Activated CD8-positive, alpha-beta T cell treated with anti-CD3 and anti-CD28 coated beads, Interleukin-2, amount 10 ng/mL, durations not matched to agents 7 days and 5 days (primary cell): ENCODE data around the gene TEPSIN. TPM values are rescaled to one million over a fixed set of nuclear protein-coding genes. Genes with fewer than 3 reads are reported as not detected.

Experiments used
- ATAC-seq: fragments of 150-1000 bp; cut with Tn5 transposase; one replicate; pipeline ENCODE4 v1.10.0; 2021; ENCODE audit warnings: moderate library complexity
- CTCF ChIA-PET: fragments of 350-600 bp; sonication (Branson Sonifier 250); formaldehyde crosslinking; loops from one replicate; lab custom pipeline; 2021; ENCODE audit warnings: antibody characterized with exemption; lab: Charles Lee
- POLR2A ChIA-PET: fragments of 350-600 bp; sonication (Branson Sonifier 250); formaldehyde crosslinking; loops from one replicate; lab custom pipeline; 2021; ENCODE audit warnings: antibody characterized with exemption; lab: Charles Lee
- DNase-seq: peaks from one replicate; pipeline ENCODE4 v3.0.0-alpha.2; 2020
- H3K27ac Mint-ChIP-seq: one replicate; pipeline ENCODE4 v1.8.0; 2021; ENCODE audit warnings: mild to moderate bottlenecking, mixed read lengths
- H3K27me3 Mint-ChIP-seq: one replicate; pipeline ENCODE4 v1.8.0; 2021; ENCODE audit warnings: low read depth, mixed read lengths
- H3K36me3 Mint-ChIP-seq: one replicate; pipeline ENCODE4 v1.8.0; 2021; ENCODE audit warnings: low read depth, mixed read lengths
- H3K4me1 Mint-ChIP-seq: one replicate; pipeline ENCODE4 v1.8.0; 2021; ENCODE audit warnings: low read depth, mixed read lengths
- H3K4me3 Mint-ChIP-seq: one replicate; pipeline ENCODE4 v1.8.0; 2021; ENCODE audit warnings: mild to moderate bottlenecking, mixed read lengths
- H3K9me3 Mint-ChIP-seq: one replicate; pipeline ENCODE4 v1.8.0; 2022; ENCODE audit warnings: mixed read lengths; ENCODE audit not compliant: insufficient read depth
- total RNA-seq, 2 experiments: library from RNA; stranded (reverse); gene quantifications; one replicate each; pipeline ENCODE4 v1.2.3, GENCODE V29; 2021

The TEPSIN gene
- total RNA-seq, 2 experiments from 2014 or later, result 43.8 to 52.7 TPM

- ATAC-seq (no peak), DNase-seq (no peak)
- ChIA-PET POLR2A (no interaction called here), CTCF (no interaction called here)
- Mint-ChIP-seq H3K27ac (no peak overlapping the region), H3K36me3 (no peaks in the 10 kb centered on the region), H3K9me3 (no peaks in the 10 kb centered on the region), H3K4me1 (no peaks in the 10 kb centered on the region), H3K27me3 (no peaks in the 10 kb centered on the region), H3K4me3 (no peak overlapping the region)
These were observed 39.4 kb downstream of the TEPSIN start for GRCh38 chr17:81199482-81199830.

- Mint-ChIP-seq H3K4me1 (no peaks in the 10 kb centered on the region), H3K27ac (no peak overlapping the region), H3K27me3 (no peaks in the 10 kb centered on the region), H3K36me3 (no peaks in the 10 kb centered on the region), H3K4me3 (no peak overlapping the region), H3K9me3 (no peaks in the 10 kb centered on the region)
- POLR2A ChIA-PET, result no interaction called here
- DNase-seq, result no peak
- CTCF ChIA-PET, result no interaction called here
- no peak for ATAC-seq
These were observed 39.9 kb downstream of the TEPSIN start for GRCh38 chr17:81198826-81199481.

DNA sequence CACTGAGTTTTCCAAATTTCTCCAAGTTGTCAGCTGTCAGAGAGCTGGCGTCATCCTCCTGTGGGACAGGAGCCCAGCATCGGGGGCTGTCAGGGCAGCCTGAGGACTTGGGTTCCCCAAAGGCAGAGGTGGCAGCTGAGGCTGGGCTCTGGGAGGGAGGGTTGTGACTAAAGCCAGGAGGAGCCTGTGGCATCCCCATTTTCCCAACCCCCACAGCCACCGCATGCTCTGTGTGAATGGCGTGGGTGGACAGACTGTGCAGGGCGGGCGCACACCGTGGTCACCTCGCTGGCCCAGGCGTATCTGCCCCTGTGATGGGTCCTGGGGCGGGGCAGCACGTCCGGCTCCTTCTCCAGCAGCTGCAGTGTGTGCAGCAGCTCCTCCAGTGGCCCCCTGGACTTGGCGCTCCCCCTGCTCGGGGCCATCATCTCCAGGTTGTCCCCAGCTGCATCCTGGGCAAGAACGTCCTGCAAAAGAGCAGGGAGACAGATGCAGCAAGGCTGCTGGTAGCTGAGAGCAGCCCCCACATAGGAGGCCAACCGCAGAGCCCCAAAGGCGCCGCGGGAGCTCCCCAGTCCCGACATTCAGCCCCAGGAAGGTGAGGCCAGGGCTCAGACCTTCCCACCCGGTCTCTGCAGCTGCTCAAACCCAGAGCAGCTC is 40.9 kb downstream of the TEPSIN start:
- Mint-ChIP-seq H3K36me3 (no peaks in the 10 kb centered on the region), H3K9me3 (no peaks in the 10 kb centered on the region), H3K27me3 (no peaks in the 10 kb centered on the region), H3K27ac (no peak overlapping the region), H3K4me3 (no peak overlapping the region), H3K4me1 (no peaks in the 10 kb centered on the region)
- no peak for DNase-seq
- ATAC-seq, result no peak
- POLR2A ChIA-PET, result no interaction called here
- CTCF ChIA-PET, result no interaction called here

DNA sequence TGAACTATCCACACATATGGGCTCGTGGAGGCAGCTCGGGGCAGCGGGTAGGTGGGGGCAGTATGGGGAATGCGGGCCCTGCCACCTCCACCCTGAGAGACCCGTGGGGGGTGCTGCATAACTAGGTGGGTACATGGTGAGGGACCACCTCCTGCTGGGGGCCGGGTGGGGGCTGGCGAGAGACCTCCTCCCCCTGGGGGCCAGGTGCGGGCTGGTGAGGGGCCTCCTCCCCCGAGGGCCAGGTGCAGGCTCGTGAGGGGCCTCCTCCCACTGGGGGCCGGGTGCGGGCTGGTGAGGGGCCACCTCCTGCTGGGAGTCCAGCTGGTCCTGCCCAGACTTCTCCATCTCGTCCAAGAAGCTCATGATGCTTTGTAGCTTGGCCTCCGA is 41.5 kb downstream of the TEPSIN start:
- ChIA-PET CTCF (no interaction called here), POLR2A (no interaction called here)
- Mint-ChIP-seq H3K4me3 (no peak overlapping the region), H3K27me3 (no peaks in the 10 kb centered on the region), H3K9me3 (no peaks in the 10 kb centered on the region), H3K4me1 (no peaks in the 10 kb centered on the region), H3K36me3 (no peaks in the 10 kb centered on the region), H3K27ac (no peak overlapping the region)
- DNase-seq (no peak), ATAC-seq (no peak)

GRCh38 chr17:81196505-81197408 is 42.1 kb downstream of the TEPSIN start:
- ChIA-PET POLR2A (no interaction called here), CTCF (no interaction called here)
- Mint-ChIP-seq H3K27ac (no peak overlapping the region), H3K27me3 (no peaks in the 10 kb centered on the region), H3K9me3 (no peaks in the 10 kb centered on the region), H3K4me1 (no peaks in the 10 kb centered on the region), H3K36me3 (no peaks in the 10 kb centered on the region), H3K4me3 (no peak overlapping the region)
- DNase-seq (no peak), ATAC-seq (no peak)

DNA sequence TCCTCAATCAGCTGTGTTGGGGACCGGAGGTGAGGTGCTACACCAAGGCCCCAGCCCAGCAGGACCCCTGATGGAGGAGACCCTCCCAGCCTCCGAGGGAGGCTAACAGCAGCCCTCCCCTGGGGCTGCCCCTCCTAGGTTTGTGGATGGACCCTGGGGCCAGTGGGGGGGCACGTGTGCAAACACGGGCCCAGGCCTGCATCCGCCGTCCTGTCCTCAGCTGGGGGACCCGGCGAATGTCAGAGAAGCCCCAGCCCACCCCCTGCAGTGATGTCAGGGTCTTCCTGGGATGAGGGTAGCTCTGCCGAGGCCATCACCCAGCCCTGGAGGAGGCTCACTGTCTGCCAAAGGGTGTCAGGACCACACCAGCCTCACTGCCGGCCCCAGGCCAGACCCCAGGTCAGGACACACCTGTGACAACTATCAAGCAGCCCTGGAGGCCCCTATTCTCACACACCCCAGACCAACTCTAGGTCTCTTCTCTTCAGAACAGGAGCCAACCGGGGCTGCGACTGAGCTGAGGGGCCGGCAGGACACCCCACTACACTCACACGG is 42.8 kb downstream of the TEPSIN start:
- Mint-ChIP-seq H3K36me3 (no peaks in the 10 kb centered on the region), H3K27ac (no peak overlapping the region), H3K27me3 (no peaks in the 10 kb centered on the region), H3K4me1 (no peaks in the 10 kb centered on the region), H3K4me3 (no peak overlapping the region), H3K9me3 (no peaks in the 10 kb centered on the region)
- ATAC-seq, result no peak
- ChIA-PET POLR2A (no interaction called here), CTCF (no interaction called here)
- DNase-seq, result no peak

- no peak for ATAC-seq
- H3K27me3 Mint-ChIP-seq, result no peaks in the 10 kb centered on the region
- DNase-seq, result no peak
- POLR2A ChIA-PET, result no interaction called here
- no peaks in the 10 kb centered on the region for H3K9me3 Mint-ChIP-seq
- H3K4me1 Mint-ChIP-seq, result no peaks in the 10 kb centered on the region
- H3K4me3 Mint-ChIP-seq, result no peak overlapping the region
- H3K36me3 Mint-ChIP-seq, result no peaks in the 10 kb centered on the region
- CTCF ChIA-PET, result no interaction called here
- H3K27ac Mint-ChIP-seq, result no peak overlapping the region
These were observed 43.6 kb downstream of the TEPSIN start for GRCh38 chr17:81194941-81195901.

DNA sequence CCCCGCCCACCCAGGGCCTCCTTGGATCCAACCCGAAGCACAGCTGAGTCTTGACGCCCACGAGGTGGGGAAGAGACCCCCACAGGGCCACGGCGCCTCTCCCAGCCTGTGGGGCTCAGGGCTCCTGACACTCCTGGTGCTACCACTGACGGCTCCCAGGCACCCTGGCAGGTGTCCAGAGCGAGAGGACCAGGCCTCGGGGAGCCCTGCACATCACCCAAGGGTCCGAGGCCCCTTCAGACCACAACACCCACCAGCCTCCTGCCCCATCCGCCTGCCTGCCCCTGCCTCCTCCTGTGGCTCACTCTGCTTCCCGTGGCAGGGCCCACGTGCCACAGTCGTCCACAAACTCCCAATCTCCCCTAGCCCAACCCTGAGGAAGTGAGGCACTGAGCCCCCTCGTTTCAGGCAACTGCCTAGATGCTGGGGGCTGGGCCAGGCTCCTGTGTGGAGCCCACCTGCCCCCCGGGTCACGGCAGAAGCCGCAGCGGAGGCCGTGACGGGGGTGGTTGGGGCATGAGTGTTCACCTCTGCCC is 44.6 kb downstream of the TEPSIN start:
- DNase-seq (no peak), ATAC-seq (no peak)
- CTCF ChIA-PET, result no interaction called here
- no peaks in the 10 kb centered on the region for H3K36me3 Mint-ChIP-seq
- H3K4me3 Mint-ChIP-seq, result no peak overlapping the region
- H3K27ac Mint-ChIP-seq, result no peak overlapping the region
- H3K27me3 Mint-ChIP-seq, result no peaks in the 10 kb centered on the region
- no peaks in the 10 kb centered on the region for H3K9me3 Mint-ChIP-seq
- no peaks in the 10 kb centered on the region for H3K4me1 Mint-ChIP-seq
- POLR2A ChIA-PET, result no interaction called here

GRCh38 chr17:81193470-81194224 is 45.2 kb downstream of the TEPSIN start:
- no peaks in the 10 kb centered on the region for H3K36me3 Mint-ChIP-seq
- ChIA-PET CTCF (no interaction called here), POLR2A (interaction anchor here (0.6 kb wide), 1 partner anchor 41 kb away, joined by 3 read pairs; no protein-coding TSS in a partner anchor)
- no peak overlapping the region for H3K4me3 Mint-ChIP-seq
- H3K9me3 Mint-ChIP-seq, result no peaks in the 10 kb centered on the region
- ATAC-seq (no peak), DNase-seq (no peak)
- H3K4me1 Mint-ChIP-seq, result no peaks in the 10 kb centered on the region
- no peak overlapping the region for H3K27ac Mint-ChIP-seq
- no peaks in the 10 kb centered on the region for H3K27me3 Mint-ChIP-seq

- ChIA-PET POLR2A (no interaction called here), CTCF (no interaction called here)
- no peaks in the 10 kb centered on the region for H3K27me3 Mint-ChIP-seq
- no peaks in the 10 kb centered on the region for H3K9me3 Mint-ChIP-seq
- no peak for ATAC-seq
- no peak overlapping the region for H3K4me3 Mint-ChIP-seq
- H3K36me3 Mint-ChIP-seq, result no peaks in the 10 kb centered on the region
- no peaks in the 10 kb centered on the region for H3K4me1 Mint-ChIP-seq
- no peak overlapping the region for H3K27ac Mint-ChIP-seq
- no peak for DNase-seq
These were observed 45.8 kb downstream of the TEPSIN start for GRCh38 chr17:81193051-81193410.
